Measurements from ENCODE around the gene PCYOX1L. TPM values are rescaled to one million over a fixed set of nuclear protein-coding genes. Genes with fewer than 3 reads are reported as not detected.

Gene PCYOX1L
- total RNA-seq, 1 experiment from 2014 or later, result 1.8 TPM

- no peak for TF ChIP-seq EZH2 (IDR thresholded peaks at IDR 0.05; ENCODE audit: borderline replicate concordance, low read depth, low read length, poor library complexity, severe bottlenecking)
- TF ChIP-seq CTCF (conservative IDR thresholded peaks at IDR 0.05; ENCODE audit: low read depth, low read length), result no peak
- Histone ChIP-seq H3K27ac (ENCODE audit: low read depth, low read length, poor library complexity, severe bottlenecking) (no peak overlapping the region), H3K9me3 (ENCODE audit: low read depth, low read length, poor library complexity, severe bottlenecking) (no peaks in the 10 kb centered on the region), H3K36me3 (ENCODE audit: insufficient read depth, low read length, poor library complexity, severe bottlenecking) (no peaks in the 10 kb centered on the region), H3K4me1 (ENCODE audit: insufficient read depth, low read length, poor library complexity, severe bottlenecking) (no peaks in the 10 kb centered on the region), H3K4me3 (ENCODE audit: low read depth, low read length, poor library complexity, severe bottlenecking) (no peak overlapping the region), H3K27me3 (replicated peaks; ENCODE audit: insufficient read depth, low read depth, low read length, poor library complexity) (no peaks in the 10 kb centered on the region)
- ChIA-PET CTCF (no interaction called here), POLR2A (ENCODE audit: low non-redundant PET) (no interaction called here)
- intact Hi-C loops (cut with micrococcal nuclease; ENCODE audit: unreplicated experiment), result no loop called here
- no TSS peak for BruUV-seq (replicated peaks)
- DNase-seq (ENCODE audit: low spot score), result no peak
These were observed 17.0 kb downstream of the PCYOX1L start for GRCh38 chr5:149374801-149375200.

GRCh38 chr5:149375434-149375833, 17.6 kb downstream of the PCYOX1L start:
- no peak for DNase-seq (ENCODE audit: low spot score)
- intact Hi-C loops (cut with micrococcal nuclease; ENCODE audit: unreplicated experiment), result no loop called here
- no TSS peak for BruUV-seq (replicated peaks)
- Histone ChIP-seq H3K27ac (ENCODE audit: low read depth, low read length, poor library complexity, severe bottlenecking) (no peak overlapping the region), H3K4me3 (ENCODE audit: low read depth, low read length, poor library complexity, severe bottlenecking) (no peak overlapping the region), H3K36me3 (ENCODE audit: insufficient read depth, low read length, poor library complexity, severe bottlenecking) (no peaks in the 10 kb centered on the region), H3K27me3 (replicated peaks; ENCODE audit: insufficient read depth, low read depth, low read length, poor library complexity) (no peaks in the 10 kb centered on the region), H3K9me3 (ENCODE audit: low read depth, low read length, poor library complexity, severe bottlenecking) (no peaks in the 10 kb centered on the region), H3K4me1 (ENCODE audit: insufficient read depth, low read length, poor library complexity, severe bottlenecking) (no peaks in the 10 kb centered on the region)
- TF ChIP-seq EZH2 (IDR thresholded peaks at IDR 0.05; ENCODE audit: borderline replicate concordance, low read depth, low read length, poor library complexity, severe bottlenecking) (no peak), CTCF (conservative IDR thresholded peaks at IDR 0.05; ENCODE audit: low read depth, low read length) (no peak)
- ChIA-PET POLR2A (ENCODE audit: low non-redundant PET) (no interaction called here), CTCF (no interaction called here)

- Histone ChIP-seq H3K36me3 (ENCODE audit: insufficient read depth, low read length, poor library complexity, severe bottlenecking) (no peaks in the 10 kb centered on the region), H3K4me3 (ENCODE audit: low read depth, low read length, poor library complexity, severe bottlenecking) (no peak overlapping the region), H3K27ac (ENCODE audit: low read depth, low read length, poor library complexity, severe bottlenecking) (no peak overlapping the region), H3K27me3 (replicated peaks; ENCODE audit: insufficient read depth, low read depth, low read length, poor library complexity) (no peaks in the 10 kb centered on the region), H3K9me3 (ENCODE audit: low read depth, low read length, poor library complexity, severe bottlenecking) (no peaks in the 10 kb centered on the region), H3K4me1 (ENCODE audit: insufficient read depth, low read length, poor library complexity, severe bottlenecking) (no peaks in the 10 kb centered on the region)
- intact Hi-C loops (cut with micrococcal nuclease; ENCODE audit: unreplicated experiment), result no loop called here
- no TSS peak for BruUV-seq (replicated peaks)
- DNase-seq (ENCODE audit: low spot score), result no peak
- POLR2A ChIA-PET (ENCODE audit: low non-redundant PET), result no interaction called here
- no peak for TF ChIP-seq EZH2 (IDR thresholded peaks at IDR 0.05; ENCODE audit: borderline replicate concordance, low read depth, low read length, poor library complexity, severe bottlenecking)
- TF ChIP-seq CTCF (conservative IDR thresholded peaks at IDR 0.05; ENCODE audit: low read depth, low read length), result no peak
- CTCF ChIA-PET, result no interaction called here
These were observed 18.3 kb downstream of the PCYOX1L start for GRCh38 chr5:149376104-149376503.

Data from A673 (cell line).